Progenitor cell of endocrine pancreas (in vitro differentiated cells): Measurements from ENCODE around the gene PACS1. TPM values are rescaled to one million over a fixed set of nuclear protein-coding genes. Genes with fewer than 3 reads are reported as not detected.

Source experiments
- DNase-seq: peaks from one replicate; pipeline ENCODE4 v3.0.0; 2021; ENCODE audit warnings: low spot score; ENCODE audit not compliant: unreplicated experiment
- H3K27ac Mint-ChIP-seq: 2 replicates; pipeline ENCODE4 v1.8.0; 2021; ENCODE audit warnings: mild to moderate bottlenecking, moderate library complexity, mixed read lengths
- H3K27me3 Mint-ChIP-seq: 2 replicates; pipeline ENCODE4 v1.8.0; 2021; ENCODE audit warnings: mixed read lengths
- H3K36me3 Mint-ChIP-seq: 2 replicates; pipeline ENCODE4 v1.8.0; 2022; ENCODE audit warnings: mixed read lengths; ENCODE audit not compliant: insufficient read depth
- H3K4me1 Mint-ChIP-seq: 2 replicates; pipeline ENCODE4 v1.8.0; 2021; ENCODE audit warnings: low read depth, mixed read lengths
- H3K4me3 Mint-ChIP-seq: 2 replicates; pipeline ENCODE4 v1.8.0; 2021; ENCODE audit warnings: low read depth, mild to moderate bottlenecking, moderate library complexity, mixed read lengths
- H3K9me3 Mint-ChIP-seq: 2 replicates; pipeline ENCODE4 v1.8.0; 2021; ENCODE audit warnings: low read depth, mixed read lengths
- total RNA-seq: library from RNA; stranded (reverse); gene quantifications from 2 replicates; pipeline ENCODE4 v1.2.1, GENCODE V29; 2021
- TF ChIP-seq, protein P1 (sequence below): fragments of 200-600 bp; sonication (generic); IDR thresholded peaks from one replicate; pipeline ENCODE4 v1.5.0; 2021; ENCODE audit warnings: antibody characterized with exemption, mild to moderate bottlenecking; ENCODE audit not compliant: unreplicated experiment

The PACS1 gene
- total RNA-seq, 1 donor from 2014 or later: 72.3 TPM

- H3K27me3 Mint-ChIP-seq: peaks cover 31% of the 10 kb centered on the region
- H3K9me3 Mint-ChIP-seq: no peaks in the 10 kb centered on the region
- DNase-seq: no peak
- TF ChIP-seq, protein P1, sequence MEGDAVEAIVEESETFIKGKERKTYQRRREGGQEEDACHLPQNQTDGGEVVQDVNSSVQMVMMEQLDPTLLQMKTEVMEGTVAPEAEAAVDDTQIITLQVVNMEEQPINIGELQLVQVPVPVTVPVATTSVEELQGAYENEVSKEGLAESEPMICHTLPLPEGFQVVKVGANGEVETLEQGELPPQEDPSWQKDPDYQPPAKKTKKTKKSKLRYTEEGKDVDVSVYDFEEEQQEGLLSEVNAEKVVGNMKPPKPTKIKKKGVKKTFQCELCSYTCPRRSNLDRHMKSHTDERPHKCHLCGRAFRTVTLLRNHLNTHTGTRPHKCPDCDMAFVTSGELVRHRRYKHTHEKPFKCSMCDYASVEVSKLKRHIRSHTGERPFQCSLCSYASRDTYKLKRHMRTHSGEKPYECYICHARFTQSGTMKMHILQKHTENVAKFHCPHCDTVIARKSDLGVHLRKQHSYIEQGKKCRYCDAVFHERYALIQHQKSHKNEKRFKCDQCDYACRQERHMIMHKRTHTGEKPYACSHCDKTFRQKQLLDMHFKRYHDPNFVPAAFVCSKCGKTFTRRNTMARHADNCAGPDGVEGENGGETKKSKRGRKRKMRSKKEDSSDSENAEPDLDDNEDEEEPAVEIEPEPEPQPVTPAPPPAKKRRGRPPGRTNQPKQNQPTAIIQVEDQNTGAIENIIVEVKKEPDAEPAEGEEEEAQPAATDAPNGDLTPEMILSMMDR: no peak
- H3K27ac Mint-ChIP-seq: no peak within 1 kb of the TSS
- H3K4me3 Mint-ChIP-seq: peak within 1 kb of the TSS; percentile 56
- H3K4me1 Mint-ChIP-seq: peaks cover 20% of the 10 kb centered on the region
- H3K36me3 Mint-ChIP-seq: no peaks in the 10 kb centered on the region
These were observed 221.9 kb downstream of the PACS1 start, which contains the start of gene TMEM151A for GRCh38 chr11:66291706-66292542. TSS of gene TMEM151A (plus strand) at chr11:66291894. CDS start at chr11:66292014, 120 bp downstream.

- no peak for DNase-seq
- H3K27me3 Mint-ChIP-seq: peaks cover 39% of the 10 kb centered on the region
- no peaks in the 10 kb centered on the region for H3K36me3 Mint-ChIP-seq
- H3K9me3 Mint-ChIP-seq: no peaks in the 10 kb centered on the region
- H3K27ac Mint-ChIP-seq: no peak overlapping the region
- TF ChIP-seq, protein P1: no peak
- peaks cover 18% of the 10 kb centered on the region for H3K4me1 Mint-ChIP-seq
- H3K4me3 Mint-ChIP-seq: peak overlapping the region; percentile 48
These were observed 222.7 kb downstream of the PACS1 start for GRCh38 chr11:66292543-66293332.

DNA sequence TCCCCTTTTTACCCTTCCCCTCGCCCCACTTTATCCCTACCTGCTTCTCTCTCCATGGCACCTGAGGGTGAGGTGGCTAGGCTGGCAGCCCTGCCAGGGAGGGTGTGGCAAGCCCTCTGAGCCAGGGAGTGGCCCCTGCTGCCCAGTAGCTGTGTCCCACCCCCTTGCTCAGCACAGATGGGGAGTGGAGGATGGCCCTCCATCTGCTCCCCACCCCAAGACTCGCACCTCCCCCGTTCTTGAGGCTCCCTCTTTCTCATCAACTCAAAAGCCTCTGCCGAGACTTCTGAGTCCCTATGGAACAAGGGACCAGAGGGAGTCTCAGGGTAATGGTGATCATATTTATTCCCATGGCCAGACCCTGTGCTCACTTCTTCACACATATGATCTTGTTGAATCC lies 223.3 kb downstream of the PACS1 start:
- Mint-ChIP-seq H3K27ac (no peak overlapping the region), H3K27me3 (peaks cover 42% of the 10 kb centered on the region), H3K4me3 (no peak overlapping the region), H3K36me3 (no peaks in the 10 kb centered on the region), H3K4me1 (peaks cover 15% of the 10 kb centered on the region), H3K9me3 (no peaks in the 10 kb centered on the region)
- TF ChIP-seq, protein P1: no peak
- no peak for DNase-seq

DNA sequence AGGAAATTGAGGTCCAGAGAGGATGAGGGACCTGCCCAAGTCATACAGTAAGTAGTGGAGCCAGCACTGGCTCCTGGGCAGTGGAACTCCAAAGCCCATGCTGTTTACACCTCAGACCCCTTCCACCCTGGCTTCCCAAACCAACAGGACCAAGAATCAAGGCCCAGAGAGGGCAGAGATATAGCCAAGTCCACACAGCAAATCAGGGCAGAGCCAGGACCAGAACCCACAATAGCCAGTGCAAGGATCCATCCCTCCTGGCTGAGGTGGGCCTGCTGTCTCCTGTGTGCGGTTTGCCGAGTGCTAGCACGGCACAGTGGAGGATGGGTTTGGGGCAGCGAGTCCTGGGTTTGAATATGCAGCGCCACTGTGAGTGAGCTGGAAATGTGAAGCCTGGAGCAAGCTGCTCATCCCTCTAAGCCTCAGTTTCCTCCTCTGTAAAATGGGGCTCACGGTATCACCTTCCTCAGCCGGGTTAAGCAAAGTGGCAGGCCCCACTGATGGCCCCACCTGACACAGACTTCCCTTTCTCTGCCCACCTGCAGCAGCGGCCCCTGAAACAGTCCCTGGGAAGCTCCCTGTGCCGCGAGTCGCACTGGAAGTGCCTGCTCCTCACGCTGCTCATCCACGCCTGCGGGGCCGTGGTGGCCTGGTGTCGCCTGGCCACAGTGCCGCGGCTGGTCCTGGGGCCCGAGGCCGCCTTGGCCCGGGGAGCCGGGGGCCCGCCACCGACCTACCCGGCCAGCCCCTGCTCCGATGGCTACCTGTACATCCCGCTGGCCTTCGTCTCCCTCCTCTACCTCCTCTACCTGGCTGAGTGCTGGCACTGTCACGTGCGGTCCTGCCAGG lies 223.9 kb downstream of the PACS1 start:
- H3K9me3 Mint-ChIP-seq: no peaks in the 10 kb centered on the region
- H3K27ac Mint-ChIP-seq: no peak overlapping the region
- H3K4me1 Mint-ChIP-seq: peaks cover 15% of the 10 kb centered on the region
- no peak overlapping the region for H3K4me3 Mint-ChIP-seq
- H3K27me3 Mint-ChIP-seq: peaks cover 43% of the 10 kb centered on the region
- H3K36me3 Mint-ChIP-seq: no peaks in the 10 kb centered on the region
- no peak for DNase-seq
- TF ChIP-seq, protein P1: no peak

Other genes starting within 250 kb of the PACS1 start
- gene SNX32, start 236.3 kb upstream of the PACS1 start, total RNA-seq: 3.6 and 4.6 TPM in 2 replicates
- gene CFL1, start 212.1 kb upstream of the PACS1 start, total RNA-seq: 864 and 890 TPM in 2 replicates
- 55.5 and 60.5 TPM in 2 replicates for gene MUS81, start 209.8 kb upstream of the PACS1 start, total RNA-seq
- 84.9 and 90.5 TPM in 2 replicates for gene EFEMP2, start 197.5 kb upstream of the PACS1 start, total RNA-seq
- gene CTSW, start 190.4 kb upstream of the PACS1 start, total RNA-seq: not detected in 2 replicates
- gene FIBP, start 181.8 kb upstream of the PACS1 start, total RNA-seq: 67.7 and 77.8 TPM in 2 replicates
- 7.4 and 7.9 TPM in 2 replicates for gene CCDC85B, start 179.6 kb upstream of the PACS1 start, total RNA-seq
- 1.7 and 2.6 TPM in 2 replicates for gene FOSL1, start 169.9 kb upstream of the PACS1 start, total RNA-seq
- 23.9 and 28.6 TPM in 2 replicates for gene C11orf68, start 151.2 kb upstream of the PACS1 start, total RNA-seq
- gene DRAP1, start 150.8 kb upstream of the PACS1 start, total RNA-seq: 61.5 and 65.8 TPM in 2 replicates
- gene TSGA10IP, start 124.8 kb upstream of the PACS1 start, total RNA-seq: not detected in 2 replicates
- 51.2 and 53.1 TPM in 2 replicates for gene SART1, start 108.5 kb upstream of the PACS1 start, total RNA-seq
- gene EIF1AD, start 68.1 kb upstream of the PACS1 start, total RNA-seq: 40.1 and 42.6 TPM in 2 replicates
- gene BANF1, start 67.8 kb upstream of the PACS1 start, total RNA-seq: 200 and 222 TPM in 2 replicates
- not detected in 2 replicates for gene CST6, start 58.3 kb upstream of the PACS1 start, total RNA-seq
- gene CATSPER1, start 43.8 kb upstream of the PACS1 start, total RNA-seq: not detected in 2 replicates
- 3.9 and 4.8 TPM in 2 replicates for gene GAL3ST3, start 21.1 kb upstream of the PACS1 start, total RNA-seq
- 211 and 216 TPM in 2 replicates for gene SF3B2, start 17.9 kb upstream of the PACS1 start, total RNA-seq
- gene KLC2, start 187.4 kb downstream of the PACS1 start, total RNA-seq: 69.8 and 70.9 TPM in 2 replicates
- gene RAB1B, start 198.4 kb downstream of the PACS1 start, total RNA-seq: 100 and 102 TPM in 2 replicates
- gene CNIH2, start 207.9 kb downstream of the PACS1 start, total RNA-seq: 21.3 and 21.7 TPM in 2 replicates
- gene YIF1A, start 218.9 kb downstream of the PACS1 start, total RNA-seq: 61.7 and 64.6 TPM in 2 replicates
- 0.33 and 0.57 TPM in 2 replicates for gene TMEM151A, start 221.6 kb downstream of the PACS1 start, total RNA-seq
- gene CD248, start 246.8 kb downstream of the PACS1 start, total RNA-seq: 0.22 and 0.67 TPM in 2 replicates